ENCODE measurements around the gene ARIH1.

DNA sequence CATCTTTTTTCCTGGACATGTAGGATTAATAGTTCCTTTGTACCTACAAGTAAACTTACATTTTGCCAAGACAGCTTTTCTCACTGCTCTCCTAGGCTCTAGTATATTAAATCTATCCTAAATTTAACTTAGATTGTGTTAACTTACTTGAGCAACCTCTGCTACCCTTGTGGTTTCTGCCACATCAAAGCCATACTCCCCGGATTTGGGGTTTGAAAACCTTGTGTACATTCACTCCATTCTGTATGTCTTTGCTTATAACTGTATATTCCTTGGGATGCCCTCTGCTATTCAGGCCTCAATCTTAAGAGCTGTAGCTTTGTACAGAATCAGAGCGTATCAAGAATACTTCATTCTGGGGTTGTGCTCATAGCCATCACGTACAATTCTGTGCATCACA, 60.4 kb downstream of the ARIH1 start:
- TF ChIP-seq RCOR1 (conservative IDR thresholded peaks at IDR 0.05; ENCODE audit: low read depth, low read length) (no peak), POLR2AphosphoS5 (IDR thresholded peaks at IDR 0.05; ENCODE audit: low read length) (no peak), NFXL1 (IDR thresholded peaks at IDR 0.05; ENCODE audit: borderline replicate concordance) (no peak), SRF (IDR thresholded peaks at IDR 0.05; ENCODE audit: low read depth in 2 of 2, low read length in 2 of 2) (no peak), MXI1 (IDR thresholded peaks at IDR 0.05; ENCODE audit: low read depth, low read length) (no peak), RAD21 (IDR thresholded peaks at IDR 0.05; ENCODE audit: insufficient read depth, low read depth, low read length) (no peak), POLR2A (IDR thresholded peaks at IDR 0.05; ENCODE audit: low read depth, low read length) (no peak), ZSCAN29 (IDR thresholded peaks at IDR 0.05) (no peak), SREBF1 (IDR thresholded peaks at IDR 0.05; ENCODE audit: low read length) (no peak)
- TF ChIP-seq, protein P1, sequence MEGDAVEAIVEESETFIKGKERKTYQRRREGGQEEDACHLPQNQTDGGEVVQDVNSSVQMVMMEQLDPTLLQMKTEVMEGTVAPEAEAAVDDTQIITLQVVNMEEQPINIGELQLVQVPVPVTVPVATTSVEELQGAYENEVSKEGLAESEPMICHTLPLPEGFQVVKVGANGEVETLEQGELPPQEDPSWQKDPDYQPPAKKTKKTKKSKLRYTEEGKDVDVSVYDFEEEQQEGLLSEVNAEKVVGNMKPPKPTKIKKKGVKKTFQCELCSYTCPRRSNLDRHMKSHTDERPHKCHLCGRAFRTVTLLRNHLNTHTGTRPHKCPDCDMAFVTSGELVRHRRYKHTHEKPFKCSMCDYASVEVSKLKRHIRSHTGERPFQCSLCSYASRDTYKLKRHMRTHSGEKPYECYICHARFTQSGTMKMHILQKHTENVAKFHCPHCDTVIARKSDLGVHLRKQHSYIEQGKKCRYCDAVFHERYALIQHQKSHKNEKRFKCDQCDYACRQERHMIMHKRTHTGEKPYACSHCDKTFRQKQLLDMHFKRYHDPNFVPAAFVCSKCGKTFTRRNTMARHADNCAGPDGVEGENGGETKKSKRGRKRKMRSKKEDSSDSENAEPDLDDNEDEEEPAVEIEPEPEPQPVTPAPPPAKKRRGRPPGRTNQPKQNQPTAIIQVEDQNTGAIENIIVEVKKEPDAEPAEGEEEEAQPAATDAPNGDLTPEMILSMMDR (IDR thresholded peaks at IDR 0.05 in 2 of 3, conservative IDR thresholded peaks at IDR 0.05 in 1 of 3; ENCODE audit: control insufficient read depth in 2 of 3, extremely low read depth in 1 of 3, insufficient read depth in 1 of 3, low read depth in 3 of 3, low read length in 3 of 3), result no peak
- TF ChIP-seq, protein P2, sequence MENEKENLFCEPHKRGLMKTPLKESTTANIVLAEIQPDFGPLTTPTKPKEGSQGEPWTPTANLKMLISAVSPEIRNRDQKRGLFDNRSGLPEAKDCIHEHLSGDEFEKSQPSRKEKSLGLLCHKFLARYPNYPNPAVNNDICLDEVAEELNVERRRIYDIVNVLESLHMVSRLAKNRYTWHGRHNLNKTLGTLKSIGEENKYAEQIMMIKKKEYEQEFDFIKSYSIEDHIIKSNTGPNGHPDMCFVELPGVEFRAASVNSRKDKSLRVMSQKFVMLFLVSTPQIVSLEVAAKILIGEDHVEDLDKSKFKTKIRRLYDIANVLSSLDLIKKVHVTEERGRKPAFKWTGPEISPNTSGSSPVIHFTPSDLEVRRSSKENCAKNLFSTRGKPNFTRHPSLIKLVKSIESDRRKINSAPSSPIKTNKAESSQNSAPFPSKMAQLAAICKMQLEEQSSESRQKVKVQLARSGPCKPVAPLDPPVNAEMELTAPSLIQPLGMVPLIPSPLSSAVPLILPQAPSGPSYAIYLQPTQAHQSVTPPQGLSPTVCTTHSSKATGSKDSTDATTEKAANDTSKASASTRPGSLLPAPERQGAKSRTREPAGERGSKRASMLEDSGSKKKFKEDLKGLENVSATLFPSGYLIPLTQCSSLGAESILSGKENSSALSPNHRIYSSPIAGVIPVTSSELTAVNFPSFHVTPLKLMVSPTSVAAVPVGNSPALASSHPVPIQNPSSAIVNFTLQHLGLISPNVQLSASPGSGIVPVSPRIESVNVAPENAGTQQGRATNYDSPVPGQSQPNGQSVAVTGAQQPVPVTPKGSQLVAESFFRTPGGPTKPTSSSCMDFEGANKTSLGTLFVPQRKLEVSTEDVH (IDR thresholded peaks at IDR 0.05; ENCODE audit: low read depth, partially characterized antibody), result no peak
- TF ChIP-seq, protein P3, sequence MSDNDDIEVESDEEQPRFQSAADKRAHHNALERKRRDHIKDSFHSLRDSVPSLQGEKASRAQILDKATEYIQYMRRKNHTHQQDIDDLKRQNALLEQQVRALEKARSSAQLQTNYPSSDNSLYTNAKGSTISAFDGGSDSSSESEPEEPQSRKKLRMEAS (IDR thresholded peaks at IDR 0.05; ENCODE audit: low read depth, low read length), result no peak
- TF ChIP-seq, protein P4, sequence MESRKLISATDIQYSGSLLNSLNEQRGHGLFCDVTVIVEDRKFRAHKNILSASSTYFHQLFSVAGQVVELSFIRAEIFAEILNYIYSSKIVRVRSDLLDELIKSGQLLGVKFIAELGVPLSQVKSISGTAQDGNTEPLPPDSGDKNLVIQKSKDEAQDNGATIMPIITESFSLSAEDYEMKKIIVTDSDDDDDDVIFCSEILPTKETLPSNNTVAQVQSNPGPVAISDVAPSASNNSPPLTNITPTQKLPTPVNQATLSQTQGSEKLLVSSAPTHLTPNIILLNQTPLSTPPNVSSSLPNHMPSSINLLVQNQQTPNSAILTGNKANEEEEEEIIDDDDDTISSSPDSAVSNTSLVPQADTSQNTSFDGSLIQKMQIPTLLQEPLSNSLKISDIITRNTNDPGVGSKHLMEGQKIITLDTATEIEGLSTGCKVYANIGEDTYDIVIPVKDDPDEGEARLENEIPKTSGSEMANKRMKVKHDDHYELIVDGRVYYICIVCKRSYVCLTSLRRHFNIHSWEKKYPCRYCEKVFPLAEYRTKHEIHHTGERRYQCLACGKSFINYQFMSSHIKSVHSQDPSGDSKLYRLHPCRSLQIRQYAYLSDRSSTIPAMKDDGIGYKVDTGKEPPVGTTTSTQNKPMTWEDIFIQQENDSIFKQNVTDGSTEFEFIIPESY (IDR thresholded peaks at IDR 0.05), result no peak

All from GM12878 (cell line).